Peyer's patch (tissue), 4 donors: ENCODE results near the gene CTRB2.

Experiments
- POLR2A ChIP-seq, 2 donors: fragments of 450-650 bp; IDR thresholded peaks; one replicate each; pipeline ENCODE4 v1.5.1; 2017; ENCODE audit warnings: antibody characterized with exemption in 2 of 2, mild to moderate bottlenecking in 2 of 2, moderate library complexity in 2 of 2
- TF ChIP-seq, protein P1 (sequence below), 6 experiments: fragments of 450-650 bp in 4 of 6; fragments of 200-600 bp in 2 of 6; sonication (generic) in 1 of 6; IDR thresholded peaks; one replicate each; pipeline ENCODE4 v1.5.1; 2017 to 2019; ENCODE audit warnings: antibody characterized with exemption in 6 of 6, mild to moderate bottlenecking in 3 of 6, moderate library complexity in 1 of 6

GRCh38 chr16:75204410-75204758, 2.6 kb downstream of the CTRB2 start:
- TF ChIP-seq, protein P1, sequence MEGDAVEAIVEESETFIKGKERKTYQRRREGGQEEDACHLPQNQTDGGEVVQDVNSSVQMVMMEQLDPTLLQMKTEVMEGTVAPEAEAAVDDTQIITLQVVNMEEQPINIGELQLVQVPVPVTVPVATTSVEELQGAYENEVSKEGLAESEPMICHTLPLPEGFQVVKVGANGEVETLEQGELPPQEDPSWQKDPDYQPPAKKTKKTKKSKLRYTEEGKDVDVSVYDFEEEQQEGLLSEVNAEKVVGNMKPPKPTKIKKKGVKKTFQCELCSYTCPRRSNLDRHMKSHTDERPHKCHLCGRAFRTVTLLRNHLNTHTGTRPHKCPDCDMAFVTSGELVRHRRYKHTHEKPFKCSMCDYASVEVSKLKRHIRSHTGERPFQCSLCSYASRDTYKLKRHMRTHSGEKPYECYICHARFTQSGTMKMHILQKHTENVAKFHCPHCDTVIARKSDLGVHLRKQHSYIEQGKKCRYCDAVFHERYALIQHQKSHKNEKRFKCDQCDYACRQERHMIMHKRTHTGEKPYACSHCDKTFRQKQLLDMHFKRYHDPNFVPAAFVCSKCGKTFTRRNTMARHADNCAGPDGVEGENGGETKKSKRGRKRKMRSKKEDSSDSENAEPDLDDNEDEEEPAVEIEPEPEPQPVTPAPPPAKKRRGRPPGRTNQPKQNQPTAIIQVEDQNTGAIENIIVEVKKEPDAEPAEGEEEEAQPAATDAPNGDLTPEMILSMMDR (IDR thresholded peaks at IDR 0.05): no peak
- TF ChIP-seq POLR2A (IDR thresholded peaks at IDR 0.05): no peak
